Stimulated activated CD4-positive, alpha-beta T cell treated with anti-CD3 and anti-CD28 coated beads, Interleukin-12 subunit alpha, Interleukin-12 subunit beta, amount 100 ng/mL, for 4 hours (primary cell): ENCODE results near the gene LIG1.

Experiments used
- DNase-seq: peaks from one replicate; pipeline ENCODE4 v3.0.0-alpha.2; 2020

LIG1 gene

GRCh38 chr19:48181505-48181904 is 11.4 kb upstream of the LIG1 start:
- DNase-seq, result no peak

GRCh38 chr19:48176226-48176625 is 6.1 kb upstream of the LIG1 start:
- DNase-seq, result no peak

GRCh38 chr19:48175578-48175977 is 5.4 kb upstream of the LIG1 start:
- no peak for DNase-seq

- DNase-seq, result no peak
These were observed 4.4 kb upstream of the LIG1 start for GRCh38 chr19:48174445-48175030.

DNA sequence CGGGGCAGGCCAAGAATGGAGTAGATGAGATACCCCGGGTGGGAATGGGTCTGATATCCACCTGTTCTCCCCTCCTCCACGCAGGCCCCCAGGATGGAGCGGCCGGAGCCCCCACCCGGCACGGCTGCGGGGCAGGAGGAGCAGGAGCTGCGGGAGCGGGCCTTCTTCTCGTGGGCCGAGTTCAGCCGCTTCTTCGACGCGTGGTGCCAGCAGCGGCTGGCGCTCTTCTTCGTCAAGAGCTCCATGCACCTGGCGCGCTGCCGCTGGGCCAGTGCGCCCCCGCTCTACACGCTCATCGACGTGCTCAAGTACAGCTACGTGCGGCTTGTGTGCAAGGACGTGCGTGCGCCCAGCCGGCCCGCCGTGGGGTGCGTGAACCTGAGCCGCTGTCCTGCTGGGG is 1.6 kb upstream of the LIG1 start:
- no peak for DNase-seq

GRCh38 chr19:48170817-48171347 is 738 bp upstream of the LIG1 start:
- peak; percentile 10 for DNase-seq

- DNase-seq, result peak; percentile 93
These were observed 586 bp downstream of the LIG1 start for GRCh38 chr19:48169578-48169938.

DNA sequence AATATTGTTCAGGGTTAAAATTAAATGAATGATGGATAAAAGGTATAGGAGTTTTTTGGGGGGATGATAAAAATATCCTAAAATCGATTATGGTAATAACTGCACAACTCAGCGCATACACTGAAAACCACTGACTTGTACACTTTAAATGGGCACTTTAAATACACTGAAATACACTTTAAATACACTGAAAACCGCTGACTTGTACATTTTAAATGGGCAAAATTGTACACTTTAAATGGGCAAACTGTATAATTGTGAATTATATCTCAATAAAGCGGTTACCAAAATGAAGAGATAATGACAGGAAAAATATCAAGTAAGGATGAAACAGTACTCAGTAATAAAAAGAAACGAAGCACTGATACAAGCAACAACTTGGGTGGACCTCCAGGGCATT is 1.5 kb downstream of the LIG1 start:
- no peak for DNase-seq

DNA sequence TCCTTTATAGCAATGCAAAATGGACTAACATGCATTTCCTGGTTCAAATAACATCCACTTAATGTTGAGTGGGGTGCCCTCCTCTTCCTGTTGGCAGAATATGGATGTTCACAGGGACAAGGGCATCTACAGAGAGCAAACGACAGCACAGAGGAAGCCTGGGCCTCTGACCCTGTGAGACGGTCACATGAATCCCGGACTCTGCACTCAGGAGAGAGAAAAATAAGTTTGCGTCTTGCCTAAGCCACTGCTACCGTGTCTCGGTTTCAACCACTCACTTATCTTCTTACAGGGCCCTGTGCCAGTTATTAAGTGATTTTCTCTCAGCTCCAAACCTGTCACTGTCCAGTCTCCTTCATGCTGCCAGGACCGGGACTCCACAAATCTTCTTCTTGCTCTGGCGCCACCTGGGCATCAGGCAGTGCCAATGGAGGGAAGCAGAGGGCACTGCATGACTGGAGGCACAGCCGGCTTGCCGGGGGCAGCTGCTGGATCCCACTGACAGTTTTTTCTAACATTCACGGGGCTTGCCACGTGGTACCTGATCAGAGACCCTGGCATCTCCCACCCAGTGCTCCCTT is 11.8 kb downstream of the LIG1 start:
- no peak for DNase-seq

DNA sequence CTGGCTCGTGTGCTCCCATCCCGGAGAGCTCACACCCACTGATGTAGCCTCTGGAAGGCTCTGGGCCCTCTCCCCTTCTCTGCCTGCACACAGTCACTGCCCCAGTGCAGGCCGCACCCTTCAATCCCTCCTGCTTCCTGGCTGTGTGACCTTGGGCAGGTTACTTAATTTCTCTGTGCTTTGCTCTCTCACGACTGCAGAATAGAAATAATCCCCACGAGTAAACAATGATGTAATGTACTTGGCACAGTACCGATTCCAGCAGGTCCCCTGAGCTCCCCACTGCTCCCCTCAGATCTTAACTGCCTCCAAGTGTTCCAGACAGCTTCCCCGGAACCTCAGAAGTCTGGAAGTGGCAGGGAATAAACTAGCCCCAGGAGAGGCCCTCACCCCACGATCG is 16.1 kb downstream of the LIG1 start:
- DNase-seq, result no peak

GRCh38 chr19:48152551-48152950 is 17.6 kb downstream of the LIG1 start:
- peak; percentile 61 for DNase-seq

DNA sequence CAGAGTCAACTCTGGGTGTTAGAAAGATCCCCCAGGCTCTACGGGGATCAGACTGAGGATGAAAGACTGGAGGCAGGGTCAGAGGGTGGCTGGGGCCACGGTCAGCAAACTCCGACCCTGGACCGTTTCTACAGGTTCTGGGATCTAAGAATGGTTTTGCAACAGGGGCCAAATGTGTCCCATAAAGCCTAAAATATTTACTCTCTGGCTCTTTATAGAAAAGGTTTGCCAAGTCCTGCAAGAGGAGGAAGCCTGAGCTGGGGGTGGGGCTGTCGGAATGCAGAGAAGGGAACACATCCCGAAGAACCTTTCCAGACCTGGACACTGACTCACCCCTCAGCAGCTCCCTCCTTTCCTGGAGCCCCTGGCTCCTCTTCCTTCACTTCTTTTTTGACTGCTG is 20.7 kb downstream of the LIG1 start:
- DNase-seq, result no peak

- no peak for DNase-seq
These were observed 21.6 kb downstream of the LIG1 start for GRCh38 chr19:48148576-48148975.

- DNase-seq, result no peak
These were observed 22.5 kb downstream of the LIG1 start for GRCh38 chr19:48147597-48148175.

GRCh38 chr19:48139053-48139452 is 31.1 kb downstream of the LIG1 start:
- no peak for DNase-seq

DNA sequence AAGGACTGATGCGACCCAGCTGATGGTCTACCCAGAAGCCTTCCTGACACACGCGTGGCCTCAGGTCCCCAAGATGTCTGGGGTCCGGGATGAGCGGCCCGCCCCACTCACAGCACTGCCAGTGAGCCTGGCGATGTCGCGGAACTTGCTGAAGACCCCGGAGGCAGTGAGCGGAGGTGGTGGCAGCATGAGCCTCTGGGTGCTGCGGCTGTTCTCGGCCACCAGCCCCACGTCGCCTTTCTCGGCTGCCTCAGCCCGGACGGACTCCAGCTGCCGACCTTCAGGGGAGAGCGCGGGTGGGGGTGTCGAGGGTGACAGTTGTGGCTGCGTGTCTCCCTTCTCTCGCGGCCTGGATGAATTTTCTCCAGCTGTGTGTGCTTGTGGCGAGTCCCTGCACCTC is 32.7 kb downstream of the LIG1 start:
- DNase-seq, result no peak

DNA sequence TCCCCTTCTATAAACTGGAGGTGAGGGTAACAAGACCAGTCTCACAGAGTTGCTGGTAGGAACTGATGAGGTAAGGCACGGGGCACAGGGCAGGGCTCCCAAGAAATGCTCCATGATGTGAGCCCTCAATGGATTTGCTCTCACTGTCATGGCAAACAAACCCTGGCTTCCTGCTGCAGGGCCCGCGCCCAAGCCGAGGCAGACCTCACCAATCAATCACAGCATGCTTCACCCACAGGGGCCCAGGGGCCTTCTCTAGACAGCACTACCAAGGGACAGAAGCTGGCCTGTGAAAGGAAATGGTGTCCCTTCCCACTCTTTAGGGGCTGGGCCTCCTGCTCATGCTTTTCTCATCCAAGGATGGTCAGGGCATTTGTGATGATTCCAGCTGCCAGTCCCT is 33.6 kb downstream of the LIG1 start:
- DNase-seq, result no peak

- DNase-seq, result no peak
These were observed 34.7 kb downstream of the LIG1 start for GRCh38 chr19:48135411-48135810.

DNA sequence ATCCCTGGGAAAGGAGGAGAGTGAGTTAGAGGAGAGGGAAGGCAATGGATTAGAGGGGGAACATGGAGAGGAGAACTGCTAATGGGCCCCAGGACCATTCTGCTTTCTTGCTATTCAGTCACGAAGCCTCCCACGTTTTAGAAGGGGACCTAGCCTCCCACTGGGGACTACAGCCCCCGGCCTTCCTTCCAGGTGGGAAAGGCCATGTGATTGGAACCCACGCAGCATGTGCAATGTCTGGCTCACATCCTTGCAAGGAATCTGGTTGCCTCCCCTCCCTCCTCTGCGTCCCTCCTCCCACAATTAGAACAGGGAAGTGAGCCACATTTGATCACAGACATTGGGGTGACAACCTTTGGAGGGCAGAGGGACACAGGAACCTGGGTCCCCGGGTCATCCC is 37.0 kb downstream of the LIG1 start:
- no peak for DNase-seq

DNA sequence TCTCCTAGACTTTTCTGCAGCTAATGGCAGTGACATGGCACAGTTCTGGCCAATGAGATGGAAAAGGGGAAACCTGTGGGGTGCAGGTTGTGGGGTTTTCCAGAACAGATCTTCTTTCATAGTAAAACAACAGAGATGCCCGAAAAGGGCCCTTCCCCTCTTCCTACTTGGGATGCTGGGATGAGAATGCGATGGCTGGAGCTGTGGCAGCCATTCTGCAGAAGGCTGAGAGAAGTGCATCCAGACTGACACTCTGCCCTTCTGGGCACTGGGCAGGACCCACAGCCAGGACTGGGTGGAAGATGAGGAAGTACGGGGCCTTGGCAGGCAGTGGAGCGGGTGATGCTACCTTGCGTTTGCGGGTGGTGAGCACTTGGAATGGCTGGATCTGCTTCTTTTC is 42.6 kb downstream of the LIG1 start:
- no peak for DNase-seq

DNA sequence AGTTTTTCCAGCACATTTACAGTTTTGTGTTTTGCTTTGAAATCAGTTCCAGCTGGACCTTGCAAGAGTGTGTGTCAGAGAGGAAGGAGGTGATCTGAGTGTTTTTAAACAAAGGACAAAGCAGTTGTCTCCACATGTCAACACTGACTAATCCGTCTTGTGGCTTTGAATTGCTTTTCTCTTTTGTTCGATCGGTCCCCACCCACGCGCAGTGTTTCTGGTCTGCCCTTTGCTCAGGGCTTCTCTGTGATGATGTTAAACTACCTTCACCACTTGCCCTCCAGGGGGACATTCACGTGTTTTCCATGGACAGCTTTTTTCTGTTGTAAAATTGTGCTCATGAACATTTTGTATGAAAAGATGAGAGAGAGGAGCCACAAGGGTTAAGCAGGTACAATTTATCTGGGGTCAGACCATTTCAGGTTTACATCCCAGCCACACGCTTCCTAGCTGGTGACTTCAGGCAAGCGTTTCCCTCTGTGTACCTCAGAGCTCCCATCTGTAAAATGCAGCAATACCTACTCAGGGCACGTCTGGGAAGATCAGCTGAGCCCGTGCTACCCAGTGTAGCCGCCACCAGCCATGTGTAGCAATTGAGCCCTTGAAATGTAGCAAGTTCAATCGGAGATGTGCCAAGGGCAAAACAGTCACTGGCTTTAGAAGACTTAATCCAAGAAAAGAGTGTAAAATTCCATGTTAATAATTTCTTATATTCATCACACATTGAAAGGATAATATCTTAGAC is 46.1 kb downstream of the LIG1 start:
- no peak for DNase-seq

GRCh38 chr19:48122421-48122820 is 47.7 kb downstream of the LIG1 start:
- no peak for DNase-seq

DNA sequence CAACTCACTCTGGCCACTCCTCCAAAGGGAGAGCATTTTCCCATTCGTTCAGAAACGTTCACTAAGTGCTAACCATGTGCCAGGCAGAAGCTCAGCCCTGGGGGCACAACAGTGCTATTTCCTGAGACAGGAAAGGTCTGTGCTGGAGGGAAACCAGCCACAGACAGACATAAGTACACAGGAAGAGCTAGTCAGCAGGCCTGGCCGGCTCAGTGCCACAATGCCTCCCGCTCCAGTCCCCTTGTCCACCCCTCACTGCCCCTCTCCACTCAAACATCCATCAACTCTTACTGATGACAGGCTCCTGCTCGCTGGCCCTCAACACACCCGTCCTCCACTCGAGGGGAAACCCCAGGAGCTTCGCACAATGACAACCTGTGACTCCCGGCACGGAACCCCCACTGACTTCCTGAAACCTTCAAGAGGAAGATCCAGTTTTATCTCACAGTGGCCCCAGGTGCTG is 48.2 kb downstream of the LIG1 start:
- no peak for DNase-seq

DNA sequence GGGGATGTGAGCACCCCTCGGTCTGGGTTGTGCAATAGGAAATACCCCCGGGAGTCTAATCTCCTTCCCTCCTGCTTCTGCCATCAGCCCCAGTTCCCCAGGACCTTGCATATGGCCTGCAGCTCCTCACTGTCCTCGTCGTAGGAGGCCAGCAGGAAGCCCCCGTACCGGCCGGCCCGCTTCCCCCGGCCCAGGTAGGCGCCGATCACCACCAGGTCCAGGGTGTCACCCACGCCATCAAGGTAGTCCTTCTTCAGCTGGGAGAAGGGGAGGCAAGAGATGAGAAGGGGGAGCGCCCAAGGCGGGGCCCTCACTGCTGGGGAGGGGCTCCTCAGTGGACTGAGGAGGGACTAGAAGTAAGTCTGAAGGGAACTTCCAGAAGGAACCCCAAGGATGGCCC is 49.1 kb downstream of the LIG1 start:
- no peak for DNase-seq
